Stimulated activated naive CD8-positive, alpha-beta T cell treated with anti-CD3 and anti-CD28 coated beads, Interleukin-15, Interleukin-2, amounts not matched to agents 100 ng/mL and 50 ng/mL, for 24 hours (primary cell): ENCODE data around the gene RPS6KA1.

ENCODE experiments used
- H3K27ac Mint-ChIP-seq: one replicate; pipeline ENCODE4 v1.8.0; 2021; ENCODE audit warnings: mild to moderate bottlenecking, mixed read lengths
- H3K27me3 Mint-ChIP-seq: one replicate; pipeline ENCODE4 v1.8.0; 2021; ENCODE audit warnings: mixed read lengths
- H3K36me3 Mint-ChIP-seq: one replicate; pipeline ENCODE4 v1.8.0; 2021; ENCODE audit warnings: low read depth, mixed read lengths
- H3K4me1 Mint-ChIP-seq: one replicate; pipeline ENCODE4 v1.8.0; 2021; ENCODE audit warnings: low read depth, mixed read lengths
- H3K4me3 Mint-ChIP-seq: one replicate; pipeline ENCODE4 v1.8.0; 2021; ENCODE audit warnings: mild to moderate bottlenecking, mixed read lengths
- H3K9me3 Mint-ChIP-seq: one replicate; pipeline ENCODE4 v1.8.0; 2021; ENCODE audit warnings: mixed read lengths

The RPS6KA1 gene

DNA sequence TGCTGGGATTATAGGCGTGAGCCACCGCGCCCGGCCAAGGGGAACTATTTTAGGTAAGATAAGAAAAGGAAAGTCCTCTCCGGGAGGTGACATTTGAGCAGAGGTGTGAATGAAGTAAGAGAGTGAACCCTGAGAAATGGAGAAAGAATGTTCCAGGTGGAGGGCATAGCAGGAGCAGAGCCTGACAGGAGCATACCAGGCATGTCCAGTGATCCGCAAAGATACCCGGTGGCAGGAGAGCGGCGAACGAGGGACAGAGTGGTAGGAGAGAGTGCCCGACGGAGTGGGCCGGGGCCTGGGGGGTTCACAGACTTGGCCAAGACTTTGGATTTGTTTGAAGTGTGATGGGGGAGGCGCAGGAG is 7.9 kb upstream of the RPS6KA1 start:
- Mint-ChIP-seq H3K9me3 (no peaks in the 10 kb centered on the region), H3K27ac (no peak overlapping the region), H3K4me1 (no peaks in the 10 kb centered on the region), H3K36me3 (no peaks in the 10 kb centered on the region), H3K27me3 (peaks cover 4% of the 10 kb centered on the region), H3K4me3 (no peak overlapping the region)

DNA sequence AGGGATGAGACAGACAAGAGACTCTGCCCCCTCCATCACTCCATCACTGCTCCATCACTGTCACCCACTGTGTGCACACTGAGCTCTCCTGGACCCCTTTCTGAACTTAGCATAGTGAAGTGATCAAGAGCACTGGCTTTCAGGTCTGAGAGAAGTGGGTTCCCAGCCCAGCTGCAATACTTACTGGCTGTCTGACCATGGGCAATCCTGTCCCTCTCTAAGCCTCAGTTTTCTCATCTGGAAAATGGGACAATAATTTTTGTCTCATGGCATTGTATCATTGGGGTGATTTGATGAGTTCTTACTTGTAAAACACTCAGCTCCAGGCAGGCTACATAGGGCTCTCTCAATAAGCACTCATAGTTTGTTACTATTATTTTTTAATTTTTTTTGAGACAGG is 7.5 kb upstream of the RPS6KA1 start:
- Mint-ChIP-seq H3K27ac (no peak overlapping the region), H3K27me3 (peaks cover 4% of the 10 kb centered on the region), H3K36me3 (no peaks in the 10 kb centered on the region), H3K4me1 (no peaks in the 10 kb centered on the region), H3K9me3 (no peaks in the 10 kb centered on the region), H3K4me3 (no peak overlapping the region)

DNA sequence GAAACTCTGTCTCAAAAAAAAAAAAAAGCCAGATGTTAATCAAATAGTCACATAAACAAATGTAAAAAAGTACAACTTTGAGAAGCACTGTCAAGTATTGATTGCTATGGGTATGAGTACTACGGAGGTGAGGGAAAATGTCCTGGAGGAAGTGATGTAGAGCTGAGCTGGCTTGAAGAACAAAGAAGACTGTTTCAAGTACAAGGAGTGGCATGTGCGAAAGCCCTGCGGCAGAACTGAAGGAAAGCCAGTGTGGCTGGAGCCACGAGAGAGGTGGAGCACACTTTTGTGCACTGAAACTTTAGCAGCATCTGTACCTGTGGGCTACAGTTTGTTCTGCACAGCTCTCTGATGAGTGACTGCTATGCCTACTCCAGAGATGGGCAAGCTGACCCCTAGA is 5.4 kb upstream of the RPS6KA1 start:
- Mint-ChIP-seq H3K9me3 (no peaks in the 10 kb centered on the region), H3K27me3 (peaks cover 4% of the 10 kb centered on the region), H3K4me1 (peaks cover 3% of the 10 kb centered on the region), H3K27ac (no peak overlapping the region), H3K36me3 (no peaks in the 10 kb centered on the region), H3K4me3 (no peak overlapping the region)

DNA sequence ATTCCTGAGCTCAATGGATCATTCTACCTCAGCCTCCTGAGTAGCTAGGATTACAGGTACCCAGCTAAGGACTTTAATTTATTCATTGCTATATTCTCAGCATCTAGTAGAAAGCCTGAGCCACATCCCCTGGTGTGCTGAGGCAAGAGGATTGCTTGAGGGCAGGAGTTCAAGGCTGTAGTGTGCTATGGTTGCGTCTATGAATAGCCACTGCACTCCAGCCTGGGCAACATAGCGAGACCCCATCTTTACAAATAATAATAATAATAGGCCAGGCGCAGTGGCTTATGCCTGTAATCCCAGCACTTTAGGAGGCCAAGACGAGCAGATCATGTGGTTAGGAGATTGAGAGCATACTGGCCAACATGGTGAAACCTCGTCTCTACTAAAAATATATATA is 3.3 kb upstream of the RPS6KA1 start:
- Mint-ChIP-seq H3K36me3 (no peaks in the 10 kb centered on the region), H3K9me3 (no peaks in the 10 kb centered on the region), H3K27ac (no peak overlapping the region), H3K4me1 (peaks cover 18% of the 10 kb centered on the region), H3K4me3 (no peak overlapping the region), H3K27me3 (peaks cover 4% of the 10 kb centered on the region)

- peaks cover under 1% of the 10 kb centered on the region for H3K27me3 Mint-ChIP-seq
- H3K4me3 Mint-ChIP-seq = peak overlapping the region; percentile 82
- H3K36me3 Mint-ChIP-seq = no peaks in the 10 kb centered on the region
These were observed 231 bp upstream of the RPS6KA1 start for GRCh38 chr1:26529405-26529654.

GRCh38 chr1:26530410-26530894 is 891 bp downstream of the RPS6KA1 start:
- H3K27me3 Mint-ChIP-seq = no peaks in the 10 kb centered on the region
- H3K9me3 Mint-ChIP-seq = no peaks in the 10 kb centered on the region
- H3K4me1 Mint-ChIP-seq = peaks cover 36% of the 10 kb centered on the region
- no peaks in the 10 kb centered on the region for H3K36me3 Mint-ChIP-seq
- peak overlapping the region; percentile 26 for H3K27ac Mint-ChIP-seq
- peak overlapping the region; percentile 87 for H3K4me3 Mint-ChIP-seq

More at GRCh38 chr1:26529405-26529654, 231 bp upstream of the RPS6KA1 start:
- Mint-ChIP-seq H3K4me1 (peaks cover 25% of the 10 kb centered on the region), H3K9me3 (no peaks in the 10 kb centered on the region), H3K27ac (peak overlapping the region; percentile 86)

DNA sequence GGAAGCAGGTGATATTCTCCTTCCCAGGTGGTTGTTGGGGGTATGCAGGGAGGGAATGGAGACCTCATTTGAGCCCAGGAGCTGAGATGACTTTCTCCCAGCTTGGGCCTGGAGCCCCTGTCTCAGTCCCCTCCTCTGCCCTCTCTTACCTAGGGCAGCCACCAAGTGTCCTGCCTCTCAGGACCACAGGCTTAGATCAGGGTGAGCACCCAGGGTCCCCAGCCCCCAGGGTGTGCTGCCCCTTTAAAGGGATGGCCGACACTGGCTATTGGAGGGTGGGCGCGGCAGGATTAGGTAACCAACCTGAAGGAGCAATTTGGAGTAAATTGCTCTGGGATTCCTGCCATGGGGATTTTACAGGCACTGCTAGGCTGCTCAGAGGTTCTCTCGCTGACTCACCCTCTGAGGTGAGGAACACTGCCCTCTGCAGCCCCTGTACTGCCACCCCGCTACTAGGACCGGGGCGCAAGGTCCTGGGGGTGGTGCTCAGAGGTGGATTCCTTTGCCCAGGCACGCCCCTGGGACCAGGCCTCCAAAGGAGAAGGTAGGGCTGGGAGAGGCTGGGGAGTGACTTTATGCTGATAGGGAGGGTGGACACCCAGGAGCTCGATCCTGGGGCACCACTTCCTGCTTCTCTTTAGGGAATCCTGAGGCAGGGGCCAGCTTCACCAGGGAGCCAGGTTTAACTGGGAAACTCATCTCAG is 1.5 kb downstream of the RPS6KA1 start:
- no peak overlapping the region for H3K27ac Mint-ChIP-seq
- no peaks in the 10 kb centered on the region for H3K27me3 Mint-ChIP-seq
- peaks cover 39% of the 10 kb centered on the region for H3K4me1 Mint-ChIP-seq
- H3K9me3 Mint-ChIP-seq = no peaks in the 10 kb centered on the region
- no peaks in the 10 kb centered on the region for H3K36me3 Mint-ChIP-seq
- peak overlapping the region; percentile 87 for H3K4me3 Mint-ChIP-seq

- Mint-ChIP-seq H3K27ac (no peak overlapping the region), H3K4me1 (peaks cover 42% of the 10 kb centered on the region), H3K36me3 (no peaks in the 10 kb centered on the region), H3K4me3 (peak overlapping the region; percentile 87), H3K9me3 (no peaks in the 10 kb centered on the region), H3K27me3 (no peaks in the 10 kb centered on the region)
These were observed 2.1 kb downstream of the RPS6KA1 start for GRCh38 chr1:26531651-26532131.

GRCh38 chr1:26533951-26534509 is 4.5 kb downstream of the RPS6KA1 start:
- Mint-ChIP-seq H3K27ac (no peak overlapping the region), H3K36me3 (peaks cover 7% of the 10 kb centered on the region), H3K9me3 (no peaks in the 10 kb centered on the region), H3K4me1 (peaks cover 57% of the 10 kb centered on the region), H3K27me3 (no peaks in the 10 kb centered on the region), H3K4me3 (no peak overlapping the region)

DNA sequence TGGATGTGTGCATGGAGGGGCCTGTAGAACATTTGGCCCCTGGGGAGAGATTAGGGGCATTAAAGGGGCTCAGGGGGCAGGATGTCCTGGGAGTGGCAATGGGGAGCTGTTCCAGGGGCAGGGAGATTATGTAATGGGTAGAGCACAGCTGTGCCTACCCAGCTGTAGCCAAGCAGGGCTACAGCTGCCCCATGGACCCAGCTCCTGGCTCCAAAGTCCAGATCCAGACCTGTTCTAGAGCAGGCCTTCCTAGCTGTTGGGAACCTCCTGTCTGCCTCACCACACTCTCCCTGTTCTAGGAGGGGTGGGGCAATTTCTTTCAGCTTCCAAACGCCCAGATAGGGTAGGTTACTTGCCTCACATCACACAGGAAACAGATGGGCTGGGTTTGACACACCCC is 5.6 kb downstream of the RPS6KA1 start:
- Mint-ChIP-seq H3K27ac (no peak overlapping the region), H3K4me1 (peaks cover 63% of the 10 kb centered on the region), H3K36me3 (peaks cover 9% of the 10 kb centered on the region), H3K27me3 (no peaks in the 10 kb centered on the region), H3K9me3 (no peaks in the 10 kb centered on the region), H3K4me3 (no peak overlapping the region)

- H3K4me3 Mint-ChIP-seq = no peak overlapping the region
- peaks cover 63% of the 10 kb centered on the region for H3K4me1 Mint-ChIP-seq
- no peaks in the 10 kb centered on the region for H3K9me3 Mint-ChIP-seq
- H3K27ac Mint-ChIP-seq = no peak overlapping the region
- no peaks in the 10 kb centered on the region for H3K27me3 Mint-ChIP-seq
- H3K36me3 Mint-ChIP-seq = peaks cover 9% of the 10 kb centered on the region
These were observed 6.5 kb downstream of the RPS6KA1 start for GRCh38 chr1:26536081-26536480.

DNA sequence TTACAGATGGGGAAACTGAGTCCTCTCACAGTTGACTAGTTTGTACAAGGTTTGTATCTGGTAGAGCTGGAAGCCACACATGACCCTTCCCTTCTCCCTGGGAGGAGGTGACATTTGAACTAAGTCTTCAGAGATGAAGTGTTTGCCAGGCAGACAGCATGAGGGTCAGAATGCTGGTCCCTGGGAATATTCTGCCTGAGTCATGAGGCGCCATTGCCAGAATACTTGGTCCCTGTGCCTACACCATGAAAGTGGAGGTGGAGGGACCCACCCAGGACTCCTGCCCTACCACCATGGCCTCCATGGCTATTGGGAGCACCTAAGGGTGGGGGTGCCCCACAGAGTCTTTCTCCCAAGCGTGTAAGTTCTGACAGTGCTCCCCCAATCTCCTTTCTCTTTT is 7.0 kb downstream of the RPS6KA1 start:
- Mint-ChIP-seq H3K4me1 (peaks cover 63% of the 10 kb centered on the region), H3K27ac (no peak overlapping the region), H3K27me3 (no peaks in the 10 kb centered on the region), H3K36me3 (peaks cover 9% of the 10 kb centered on the region), H3K9me3 (no peaks in the 10 kb centered on the region), H3K4me3 (no peak overlapping the region)

DNA sequence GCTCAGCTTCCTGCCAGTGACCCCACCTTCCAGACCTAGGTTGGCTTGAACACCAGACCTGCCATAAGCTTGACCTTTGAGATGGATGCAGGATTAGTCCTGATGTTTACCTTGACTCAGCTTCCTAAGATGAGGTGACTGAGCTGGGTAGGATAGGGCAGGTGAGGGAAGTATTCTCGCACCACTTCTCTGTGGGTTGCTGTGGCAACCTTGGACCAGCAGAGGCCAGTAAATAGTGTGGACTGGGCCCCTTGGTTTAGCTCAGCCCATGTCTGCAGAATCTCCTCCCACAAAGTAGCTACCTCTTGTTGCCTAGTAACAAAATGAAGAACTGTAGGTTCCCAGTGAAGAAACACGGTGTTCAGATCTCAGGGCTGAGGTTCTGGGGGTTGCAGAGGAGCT is 8.4 kb downstream of the RPS6KA1 start:
- Mint-ChIP-seq H3K4me3 (no peak overlapping the region), H3K4me1 (peaks cover 77% of the 10 kb centered on the region), H3K36me3 (peaks cover 9% of the 10 kb centered on the region), H3K27me3 (no peaks in the 10 kb centered on the region), H3K9me3 (no peaks in the 10 kb centered on the region), H3K27ac (no peak overlapping the region)

DNA sequence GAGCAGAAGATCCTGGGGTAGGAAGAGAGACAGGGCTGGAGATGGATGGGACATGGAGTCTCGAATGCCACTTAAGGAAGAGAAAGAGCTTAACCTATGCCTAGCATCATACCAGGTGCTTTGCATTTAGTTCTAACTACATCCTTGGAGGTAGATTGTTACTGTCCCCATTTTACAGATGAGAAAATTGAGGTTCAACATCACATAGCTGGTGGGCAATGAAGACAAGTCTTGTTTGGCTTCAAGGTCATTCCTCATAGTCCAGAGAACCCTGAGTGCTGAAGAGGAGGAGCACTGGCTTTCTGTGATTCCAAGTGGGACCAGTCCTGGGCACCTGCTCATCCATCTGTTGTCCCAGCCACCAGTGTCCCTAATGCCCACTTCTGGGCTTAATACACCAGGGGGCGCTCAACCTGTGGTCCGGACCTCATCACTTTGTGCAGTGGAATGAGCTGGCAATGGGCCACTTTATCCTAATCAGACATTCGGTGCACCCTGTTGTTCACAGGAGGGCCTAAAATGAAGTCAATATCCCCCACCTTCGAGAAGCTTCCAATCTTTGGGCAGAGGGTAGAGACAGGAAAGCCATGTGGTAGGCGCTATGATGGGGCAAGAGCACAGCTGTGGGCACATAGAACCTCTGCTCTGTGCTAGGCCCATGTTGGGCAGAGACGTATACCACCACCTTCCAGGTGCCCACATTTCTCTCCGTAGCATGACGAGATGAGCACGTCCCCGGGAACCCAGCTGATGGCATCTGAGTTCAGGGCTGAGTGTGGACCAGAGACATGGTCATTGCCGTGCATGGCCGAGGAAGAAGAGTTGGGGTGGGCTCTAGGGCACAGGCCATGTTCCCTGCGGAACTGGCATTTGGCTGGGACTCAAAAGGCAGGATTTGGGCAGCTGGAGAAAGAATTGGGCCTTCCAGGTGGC is 9.2 kb downstream of the RPS6KA1 start:
- Mint-ChIP-seq H3K36me3 (peaks cover 12% of the 10 kb centered on the region), H3K4me1 (peaks cover 85% of the 10 kb centered on the region), H3K4me3 (peak overlapping the region; percentile 44), H3K27me3 (no peaks in the 10 kb centered on the region), H3K9me3 (no peaks in the 10 kb centered on the region), H3K27ac (peak overlapping the region; percentile 86)

DNA sequence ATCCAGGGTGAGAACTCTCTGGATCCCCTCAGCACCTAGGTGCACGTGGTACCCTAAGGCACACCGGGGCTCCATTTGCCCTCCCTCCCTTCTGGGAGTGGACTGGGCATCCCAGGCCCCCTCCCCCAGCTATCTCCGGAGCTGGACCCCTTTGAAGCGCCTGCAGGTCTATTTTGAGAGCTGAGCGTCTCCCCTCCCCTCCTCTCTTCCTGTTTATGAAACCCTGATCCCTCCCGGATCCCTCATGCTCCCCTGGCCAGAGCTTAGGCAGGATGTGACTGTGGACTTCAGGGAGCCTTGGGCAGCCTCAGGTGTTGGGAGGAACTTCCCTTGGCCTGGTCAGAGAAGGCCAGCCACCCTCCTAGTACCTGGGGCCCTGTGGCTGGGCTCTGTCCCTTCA is 10.2 kb downstream of the RPS6KA1 start:
- Mint-ChIP-seq H3K4me3 (peak overlapping the region; percentile 32), H3K27me3 (no peaks in the 10 kb centered on the region)

More for the DNA sequence above, 10.2 kb downstream of the RPS6KA1 start:
- no peaks in the 10 kb centered on the region for H3K9me3 Mint-ChIP-seq
- peaks cover 87% of the 10 kb centered on the region for H3K4me1 Mint-ChIP-seq
- H3K27ac Mint-ChIP-seq = peak overlapping the region; percentile 86
- H3K36me3 Mint-ChIP-seq = peaks cover 15% of the 10 kb centered on the region
